Keratinocyte (primary cell): ENCODE results near the gene ANKRD28.

Experiments used
- EZH2 ChIP-seq: IDR thresholded peaks from one replicate; pipeline ENCODE4 v1.6.1; 2012; ENCODE audit warnings: inconsistent platforms, mild to moderate bottlenecking, low read length, moderate library complexity
- TF ChIP-seq, protein P1 (sequence below), 3 experiments: IDR thresholded peaks in 1 of 3; conservative IDR thresholded peaks in 1 of 3; optimal IDR thresholded peaks in 1 of 3; 2 replicates in 2 of 3; 3 replicates in 1 of 3; pipeline versions ENCODE3 to v1.5.1; 2011; ENCODE audit warnings: low read length in 3 of 3, mild to moderate bottlenecking in 3 of 3, moderate library complexity in 2 of 3, control low read depth in 1 of 3, inconsistent platforms in 1 of 3; ENCODE audit not compliant: insufficient read depth in 2 of 3; ENCODE audit errors: extremely low read depth in 1 of 3

DNA sequence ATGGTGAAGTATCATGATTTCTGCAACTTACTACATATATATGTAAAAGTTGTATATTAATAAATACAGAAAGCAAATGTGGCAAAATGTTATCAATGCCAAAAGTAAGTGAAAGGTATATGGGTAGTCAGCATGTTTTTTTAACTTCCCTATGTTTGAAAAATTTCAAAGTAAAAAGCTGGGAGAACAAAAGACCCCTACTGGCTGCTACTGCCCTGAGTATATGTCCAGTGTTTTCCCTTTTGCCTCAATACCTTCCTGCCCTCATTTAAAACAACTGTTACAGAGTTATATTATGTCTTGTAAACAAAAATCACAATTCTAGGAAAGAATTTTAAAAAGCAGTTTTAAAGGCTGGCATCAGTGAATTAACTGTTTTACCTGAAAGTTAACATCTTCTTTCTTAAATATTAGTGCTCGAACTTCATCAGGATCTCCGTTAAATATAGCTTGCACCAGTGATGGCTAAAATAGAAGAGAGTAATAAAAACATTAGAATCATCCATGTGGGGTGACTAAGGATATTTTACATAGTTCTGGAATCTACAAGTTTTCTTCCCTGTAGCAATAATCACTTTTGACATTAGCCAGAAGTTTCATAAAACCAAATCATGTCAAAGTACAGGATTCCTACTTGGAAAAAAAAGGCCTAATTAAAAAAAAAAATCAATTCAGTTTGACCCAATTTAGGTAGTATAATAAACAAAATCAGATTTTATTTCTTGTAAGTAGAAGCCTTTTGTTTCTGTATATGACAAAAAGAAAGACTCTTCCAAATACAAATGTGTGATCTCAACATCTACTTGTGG lies 2.7 kb downstream of the ANKRD28 start:
- TF ChIP-seq, protein P1, sequence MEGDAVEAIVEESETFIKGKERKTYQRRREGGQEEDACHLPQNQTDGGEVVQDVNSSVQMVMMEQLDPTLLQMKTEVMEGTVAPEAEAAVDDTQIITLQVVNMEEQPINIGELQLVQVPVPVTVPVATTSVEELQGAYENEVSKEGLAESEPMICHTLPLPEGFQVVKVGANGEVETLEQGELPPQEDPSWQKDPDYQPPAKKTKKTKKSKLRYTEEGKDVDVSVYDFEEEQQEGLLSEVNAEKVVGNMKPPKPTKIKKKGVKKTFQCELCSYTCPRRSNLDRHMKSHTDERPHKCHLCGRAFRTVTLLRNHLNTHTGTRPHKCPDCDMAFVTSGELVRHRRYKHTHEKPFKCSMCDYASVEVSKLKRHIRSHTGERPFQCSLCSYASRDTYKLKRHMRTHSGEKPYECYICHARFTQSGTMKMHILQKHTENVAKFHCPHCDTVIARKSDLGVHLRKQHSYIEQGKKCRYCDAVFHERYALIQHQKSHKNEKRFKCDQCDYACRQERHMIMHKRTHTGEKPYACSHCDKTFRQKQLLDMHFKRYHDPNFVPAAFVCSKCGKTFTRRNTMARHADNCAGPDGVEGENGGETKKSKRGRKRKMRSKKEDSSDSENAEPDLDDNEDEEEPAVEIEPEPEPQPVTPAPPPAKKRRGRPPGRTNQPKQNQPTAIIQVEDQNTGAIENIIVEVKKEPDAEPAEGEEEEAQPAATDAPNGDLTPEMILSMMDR (optimal IDR thresholded peaks at IDR 0.05 in 1 of 3, IDR thresholded peaks at IDR 0.05 in 1 of 3, conservative IDR thresholded peaks at IDR 0.05 in 1 of 3; ENCODE audit: extremely low read depth in 1 of 3, insufficient read depth in 2 of 3, low read length in 3 of 3), result no peak
- no peak for TF ChIP-seq EZH2
